ENCODE measurements around the gene CERKL. TPM values are rescaled to one million over a fixed set of nuclear protein-coding genes. Genes with fewer than 3 reads are reported as not detected.

CERKL gene
- total RNA-seq, 1 donor from 2014 or later, result not detected

DNA sequence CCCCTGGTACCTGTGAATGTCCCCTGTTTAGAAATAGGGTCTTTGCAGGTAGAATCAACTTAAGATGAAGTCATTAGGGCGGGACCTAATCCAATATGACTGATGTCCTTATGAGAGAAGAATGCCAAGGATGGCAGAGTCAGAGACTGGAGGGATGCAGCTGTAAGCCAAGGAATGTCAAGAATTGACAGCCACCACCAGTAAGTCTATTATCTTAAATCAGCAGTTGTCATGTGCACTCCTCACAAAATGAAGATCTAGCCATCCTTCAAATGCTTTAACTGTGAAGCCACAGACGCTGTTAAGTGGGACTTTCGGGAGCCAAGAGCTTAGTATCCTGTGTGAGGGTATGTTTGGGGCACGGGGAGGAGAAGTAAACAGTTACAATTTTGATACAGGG lies 116.5 kb downstream of the CERKL start:
- Histone ChIP-seq H3K36me3 (no peaks in the 10 kb centered on the region), H3K9me3 (ENCODE audit: low read depth) (no peaks in the 10 kb centered on the region), H3K27ac (no peak overlapping the region), H3K9ac (no peak overlapping the region), H4K20me1 (ENCODE audit: low read depth) (no peaks in the 10 kb centered on the region), H3K27me3 (no peaks in the 10 kb centered on the region), H2AFZ (replicated peaks) (no peak overlapping the region), H3F3A (ENCODE audit: low read depth) (no peaks in the 10 kb centered on the region), H3K4me2 (no peak overlapping the region), H3K4me1 (no peaks in the 10 kb centered on the region), H3K4me3 (no peak overlapping the region), H3K79me2 (ENCODE audit: low read depth) (no peaks in the 10 kb centered on the region)
- peak; percentile 2 for DNase-seq (ENCODE audit: low spot score)
- no peak overlapping the region for H3K27ac Mint-ChIP-seq
- no peaks in the 10 kb centered on the region for H3K27me3 Mint-ChIP-seq (ENCODE audit: insufficient read depth, low read depth)
- no peak overlapping the region for H3K4me3 Mint-ChIP-seq
- peaks cover 2% of the 10 kb centered on the region for H3K36me3 Mint-ChIP-seq
- no peaks in the 10 kb centered on the region for H3K4me1 Mint-ChIP-seq
- no peaks in the 10 kb centered on the region for H3K9me3 Mint-ChIP-seq
- TF ChIP-seq, protein P1, sequence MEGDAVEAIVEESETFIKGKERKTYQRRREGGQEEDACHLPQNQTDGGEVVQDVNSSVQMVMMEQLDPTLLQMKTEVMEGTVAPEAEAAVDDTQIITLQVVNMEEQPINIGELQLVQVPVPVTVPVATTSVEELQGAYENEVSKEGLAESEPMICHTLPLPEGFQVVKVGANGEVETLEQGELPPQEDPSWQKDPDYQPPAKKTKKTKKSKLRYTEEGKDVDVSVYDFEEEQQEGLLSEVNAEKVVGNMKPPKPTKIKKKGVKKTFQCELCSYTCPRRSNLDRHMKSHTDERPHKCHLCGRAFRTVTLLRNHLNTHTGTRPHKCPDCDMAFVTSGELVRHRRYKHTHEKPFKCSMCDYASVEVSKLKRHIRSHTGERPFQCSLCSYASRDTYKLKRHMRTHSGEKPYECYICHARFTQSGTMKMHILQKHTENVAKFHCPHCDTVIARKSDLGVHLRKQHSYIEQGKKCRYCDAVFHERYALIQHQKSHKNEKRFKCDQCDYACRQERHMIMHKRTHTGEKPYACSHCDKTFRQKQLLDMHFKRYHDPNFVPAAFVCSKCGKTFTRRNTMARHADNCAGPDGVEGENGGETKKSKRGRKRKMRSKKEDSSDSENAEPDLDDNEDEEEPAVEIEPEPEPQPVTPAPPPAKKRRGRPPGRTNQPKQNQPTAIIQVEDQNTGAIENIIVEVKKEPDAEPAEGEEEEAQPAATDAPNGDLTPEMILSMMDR (IDR thresholded peaks at IDR 0.05), result no peak
- TF ChIP-seq EZH2phosphoT487 (IDR thresholded peaks at IDR 0.05) (no peak), EZH2 (IDR thresholded peaks at IDR 0.05) (no peak)

DNA sequence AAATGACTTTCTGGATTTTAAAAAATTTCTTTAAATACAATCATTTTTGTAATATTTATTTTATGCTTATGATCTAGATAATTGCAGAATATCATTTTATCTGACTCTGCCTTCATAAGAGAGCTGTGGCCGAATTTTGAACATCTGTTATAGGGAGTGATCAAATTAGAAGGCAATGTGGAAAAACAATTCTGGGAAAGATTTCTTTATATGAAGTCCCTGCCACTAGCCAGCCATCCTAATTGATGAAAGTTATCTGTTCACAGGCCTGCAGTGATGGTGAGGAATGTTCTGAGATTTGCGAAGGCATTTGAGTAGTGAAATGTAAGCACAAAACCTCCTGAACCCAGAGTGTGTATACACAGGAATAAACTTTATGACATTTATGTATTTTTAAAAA lies 120.2 kb downstream of the CERKL start:
- Histone ChIP-seq H3K27me3 (no peaks in the 10 kb centered on the region), H3K9me3 (ENCODE audit: low read depth) (no peaks in the 10 kb centered on the region), H3K27ac (no peak overlapping the region), H2AFZ (replicated peaks) (no peak overlapping the region), H3K4me2 (no peak overlapping the region), H3K4me1 (no peaks in the 10 kb centered on the region), H3K36me3 (no peaks in the 10 kb centered on the region), H3K79me2 (ENCODE audit: low read depth) (no peaks in the 10 kb centered on the region), H4K20me1 (ENCODE audit: low read depth) (no peaks in the 10 kb centered on the region), H3K9ac (no peak overlapping the region), H3F3A (ENCODE audit: low read depth) (no peaks in the 10 kb centered on the region), H3K4me3 (no peak overlapping the region)
- TF ChIP-seq, protein P1 (IDR thresholded peaks at IDR 0.05), result no peak
- TF ChIP-seq EZH2 (IDR thresholded peaks at IDR 0.05), result no peak
- no peak overlapping the region for H3K27ac Mint-ChIP-seq
- H3K4me1 Mint-ChIP-seq, result peaks cover 9% of the 10 kb centered on the region
- no peaks in the 10 kb centered on the region for H3K9me3 Mint-ChIP-seq
- no peak overlapping the region for H3K4me3 Mint-ChIP-seq
- H3K36me3 Mint-ChIP-seq, result peaks cover 2% of the 10 kb centered on the region
- no peaks in the 10 kb centered on the region for H3K27me3 Mint-ChIP-seq (ENCODE audit: insufficient read depth, low read depth)
- no peak for DNase-seq (ENCODE audit: low spot score)

DNA sequence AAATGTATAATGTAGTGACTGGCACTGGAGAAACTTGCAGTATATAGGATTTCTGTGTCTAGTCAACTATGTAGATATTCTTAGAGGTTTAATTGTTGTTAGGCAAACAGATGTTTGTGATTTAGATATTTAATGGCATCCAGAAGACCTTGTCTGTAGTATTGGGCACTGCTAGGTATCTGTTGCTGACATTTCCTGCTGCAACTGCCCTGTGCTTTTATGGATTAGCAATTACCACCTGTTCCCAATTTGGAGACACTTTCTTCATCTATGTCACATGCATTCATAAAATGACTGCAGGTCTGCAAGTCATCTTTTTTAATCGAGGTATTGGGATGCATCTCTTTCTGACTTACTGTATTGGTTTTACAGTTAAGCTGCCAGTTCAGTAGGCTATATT lies 128.5 kb downstream of the CERKL start:
- H3K4me3 ChIP-seq, result no peak overlapping the region
- TF ChIP-seq EZH2 (IDR thresholded peaks at IDR 0.05) (no peak), EZH2phosphoT487 (IDR thresholded peaks at IDR 0.05) (no peak)
- TF ChIP-seq, protein P1 (IDR thresholded peaks at IDR 0.05), result no peak
- no peak overlapping the region for H2AFZ ChIP-seq (replicated peaks)
- no peak overlapping the region for H3K9ac ChIP-seq
- H3K4me1 ChIP-seq, result no peaks in the 10 kb centered on the region
- peaks cover 2% of the 10 kb centered on the region for H3K4me1 Mint-ChIP-seq
- H3K27me3 ChIP-seq, result no peaks in the 10 kb centered on the region
- no peak for DNase-seq (ENCODE audit: low spot score)
- no peaks in the 10 kb centered on the region for H3K9me3 ChIP-seq (ENCODE audit: low read depth)
- no peaks in the 10 kb centered on the region for H3K36me3 Mint-ChIP-seq
- H3K27ac ChIP-seq, result no peak overlapping the region
- H3K9me3 Mint-ChIP-seq, result no peaks in the 10 kb centered on the region
- no peaks in the 10 kb centered on the region for H3F3A ChIP-seq (ENCODE audit: low read depth)
- H3K27me3 Mint-ChIP-seq (ENCODE audit: insufficient read depth, low read depth), result no peaks in the 10 kb centered on the region
- no peak overlapping the region for H3K27ac Mint-ChIP-seq
- H3K4me3 Mint-ChIP-seq, result no peak overlapping the region
- no peaks in the 10 kb centered on the region for H3K79me2 ChIP-seq (ENCODE audit: low read depth)
- no peaks in the 10 kb centered on the region for H4K20me1 ChIP-seq (ENCODE audit: low read depth)
- no peak overlapping the region for H3K4me2 ChIP-seq
- H3K36me3 ChIP-seq, result no peaks in the 10 kb centered on the region

DNA sequence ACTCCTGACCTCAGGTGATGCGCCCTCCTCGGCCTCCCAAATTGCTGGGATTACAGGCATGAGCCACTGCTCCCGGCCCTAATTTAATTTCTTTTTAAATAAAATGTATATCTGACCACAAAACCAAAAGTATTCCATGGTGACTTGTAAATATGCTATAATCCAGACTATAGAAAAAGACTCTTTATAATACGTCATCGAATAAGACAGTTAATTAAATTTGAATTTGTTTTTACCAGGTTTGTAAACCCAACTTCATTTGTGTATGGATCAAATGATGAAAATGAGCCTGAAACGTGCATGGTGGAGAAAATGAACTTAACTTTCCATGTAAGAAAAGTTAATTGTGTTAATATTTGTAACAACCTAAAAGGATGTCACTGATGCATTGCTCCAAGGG lies 129.8 kb downstream of the CERKL start:
- Histone ChIP-seq H3K4me2 (no peak overlapping the region), H4K20me1 (ENCODE audit: low read depth) (no peaks in the 10 kb centered on the region), H3F3A (ENCODE audit: low read depth) (no peaks in the 10 kb centered on the region), H3K9ac (no peak overlapping the region), H3K79me2 (ENCODE audit: low read depth) (no peaks in the 10 kb centered on the region), H3K27me3 (no peaks in the 10 kb centered on the region), H3K9me3 (ENCODE audit: low read depth) (no peaks in the 10 kb centered on the region), H3K36me3 (no peaks in the 10 kb centered on the region), H2AFZ (replicated peaks) (no peak overlapping the region), H3K4me1 (no peaks in the 10 kb centered on the region), H3K4me3 (no peak overlapping the region), H3K27ac (no peak overlapping the region)
- Mint-ChIP-seq H3K27me3 (ENCODE audit: insufficient read depth, low read depth) (no peaks in the 10 kb centered on the region), H3K4me3 (no peak overlapping the region), H3K4me1 (no peaks in the 10 kb centered on the region), H3K9me3 (no peaks in the 10 kb centered on the region), H3K36me3 (no peaks in the 10 kb centered on the region), H3K27ac (no peak overlapping the region)
- TF ChIP-seq EZH2 (IDR thresholded peaks at IDR 0.05), result no peak
- TF ChIP-seq EZH2phosphoT487 (IDR thresholded peaks at IDR 0.05), result no peak
- TF ChIP-seq, protein P1 (IDR thresholded peaks at IDR 0.05), result no peak
- no peak for DNase-seq (ENCODE audit: low spot score)
